ENCODE results near the gene DLG1. TPM values are rescaled to one million over a fixed set of nuclear protein-coding genes. Genes with fewer than 3 reads are reported as not detected.

Gene DLG1
- polyA plus RNA-seq, 3 donors: 77.3 to 84.0 (median 81.9) TPM

DNA sequence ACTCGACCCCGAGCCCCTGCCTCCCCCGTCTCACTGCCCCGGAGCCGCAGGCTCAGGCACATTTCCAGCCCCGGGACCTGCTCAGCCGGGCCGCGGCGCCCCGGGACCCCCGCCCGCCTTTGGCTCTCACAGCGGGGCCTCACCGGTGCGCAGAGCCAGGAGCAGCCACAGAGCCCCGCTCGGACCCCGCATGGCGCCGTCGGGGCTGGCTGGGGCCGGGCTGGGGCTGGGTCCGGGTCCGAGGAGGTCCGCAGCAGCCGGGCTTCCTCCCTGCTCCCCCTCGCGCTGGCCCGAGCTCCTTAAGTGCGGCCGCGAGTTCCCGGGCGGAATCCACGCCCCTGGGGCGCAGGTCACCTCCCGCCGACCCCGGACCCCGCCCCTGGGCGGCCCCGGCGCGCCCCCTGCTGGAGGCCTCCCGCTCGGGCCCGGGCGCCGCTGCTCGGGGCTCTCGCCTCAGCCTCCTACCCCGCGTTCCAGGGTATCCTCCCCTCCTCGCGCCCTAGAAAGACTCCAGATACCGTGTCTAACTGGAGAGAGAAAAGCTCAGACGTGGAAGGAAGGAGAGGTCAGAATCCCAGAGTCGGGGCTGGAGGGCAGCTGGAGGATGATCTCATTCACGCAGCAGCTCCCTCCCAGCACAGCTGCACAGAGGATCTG, 268.8 kb downstream of the DLG1 start, which contains the start of gene MELTF:
Gene MELTF (minus strand): TSS at position 307 of the 657 bp plus-strand sequence. CDS start 115 bp downstream, at position 192.
- no peak for DNase-seq (ENCODE audit: extremely low read depth in 1 of 11, low read depth in 9 of 11, low spot score in 4 of 11)

DNA sequence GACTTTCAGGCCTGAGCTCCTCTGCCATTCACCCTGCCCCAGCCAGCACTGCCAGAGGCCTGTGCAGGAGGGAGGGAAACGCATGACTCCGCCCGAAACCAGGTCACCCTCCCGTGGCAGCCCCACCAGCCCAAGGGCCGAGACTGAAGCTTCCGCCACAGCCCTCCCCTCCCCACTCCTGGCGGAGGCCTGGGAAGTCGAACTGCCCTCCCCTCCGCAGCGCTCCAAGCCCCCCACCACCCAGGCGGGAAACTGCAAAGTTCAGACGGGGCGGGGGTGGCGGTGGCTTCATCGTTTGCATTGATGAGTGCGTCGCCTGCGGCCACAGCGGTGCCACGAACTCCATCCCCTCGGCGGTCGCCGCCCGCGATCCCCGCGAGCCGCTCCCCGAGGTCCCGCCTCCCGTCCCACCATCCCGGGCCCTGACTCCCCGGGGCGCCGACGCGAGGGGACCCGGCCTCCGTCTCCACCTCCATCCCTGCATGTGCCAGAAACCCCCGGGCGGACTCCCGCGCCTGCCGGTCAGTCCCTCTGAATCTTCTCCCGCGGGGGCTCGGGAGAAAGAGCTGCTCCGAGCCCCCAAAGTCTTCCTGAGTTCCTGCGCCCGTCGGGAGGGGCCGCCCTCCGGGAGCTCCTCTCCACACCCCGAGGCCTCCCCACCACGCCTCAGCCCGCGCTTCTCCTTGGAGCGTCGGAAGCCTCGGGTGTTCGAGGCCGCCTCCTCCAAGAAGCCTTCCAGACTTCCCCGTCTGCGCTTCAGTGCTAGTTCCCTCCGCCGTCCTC, 269.5 kb downstream of the DLG1 start:
- DNase-seq (ENCODE audit: extremely low read depth in 1 of 11, low read depth in 9 of 11, low spot score in 4 of 11): no peak

DNA sequence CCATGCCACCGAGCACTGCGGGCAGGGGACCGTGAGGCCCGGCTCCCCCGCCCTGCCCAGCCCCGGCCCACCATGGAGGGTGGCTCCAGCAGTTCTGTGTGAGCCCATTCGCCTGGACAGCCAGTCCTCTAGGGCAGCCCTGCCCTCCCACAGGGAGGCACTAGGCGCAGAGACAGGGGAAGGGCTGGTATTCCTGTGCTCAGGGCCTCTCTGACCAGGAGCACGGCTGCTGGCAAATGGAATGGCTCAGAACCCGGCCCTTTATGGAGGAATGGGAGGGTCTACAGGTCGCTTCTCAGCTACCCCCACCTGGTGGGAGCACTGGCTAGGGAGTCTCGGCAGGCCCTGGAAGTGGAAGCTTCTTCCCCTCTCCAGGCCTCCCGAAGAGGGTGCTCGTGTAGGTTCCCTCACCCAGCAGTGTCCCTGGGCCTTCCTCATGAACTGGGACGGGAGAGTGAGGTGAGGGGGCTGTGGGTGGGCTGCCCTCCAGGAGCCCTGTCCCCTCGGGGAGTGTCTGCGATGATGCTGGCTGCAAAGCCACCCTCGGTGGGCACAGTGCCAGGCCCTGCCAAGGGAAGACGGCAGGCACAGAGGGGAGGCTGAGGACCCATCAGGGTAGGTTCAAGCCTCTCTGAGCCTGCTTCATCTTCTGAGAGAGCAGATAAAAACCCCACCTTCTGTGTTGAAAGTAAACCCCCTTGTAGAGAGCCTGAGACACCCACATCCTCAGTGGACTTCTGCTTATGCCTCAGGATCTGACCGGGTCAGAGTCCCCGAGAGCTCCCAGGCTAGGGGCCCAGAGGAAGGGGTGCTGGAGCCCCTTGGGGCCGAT, 270.3 kb downstream of the DLG1 start:
- DNase-seq (ENCODE audit: extremely low read depth in 1 of 11, low read depth in 9 of 11, low spot score in 4 of 11): no peak

DNA sequence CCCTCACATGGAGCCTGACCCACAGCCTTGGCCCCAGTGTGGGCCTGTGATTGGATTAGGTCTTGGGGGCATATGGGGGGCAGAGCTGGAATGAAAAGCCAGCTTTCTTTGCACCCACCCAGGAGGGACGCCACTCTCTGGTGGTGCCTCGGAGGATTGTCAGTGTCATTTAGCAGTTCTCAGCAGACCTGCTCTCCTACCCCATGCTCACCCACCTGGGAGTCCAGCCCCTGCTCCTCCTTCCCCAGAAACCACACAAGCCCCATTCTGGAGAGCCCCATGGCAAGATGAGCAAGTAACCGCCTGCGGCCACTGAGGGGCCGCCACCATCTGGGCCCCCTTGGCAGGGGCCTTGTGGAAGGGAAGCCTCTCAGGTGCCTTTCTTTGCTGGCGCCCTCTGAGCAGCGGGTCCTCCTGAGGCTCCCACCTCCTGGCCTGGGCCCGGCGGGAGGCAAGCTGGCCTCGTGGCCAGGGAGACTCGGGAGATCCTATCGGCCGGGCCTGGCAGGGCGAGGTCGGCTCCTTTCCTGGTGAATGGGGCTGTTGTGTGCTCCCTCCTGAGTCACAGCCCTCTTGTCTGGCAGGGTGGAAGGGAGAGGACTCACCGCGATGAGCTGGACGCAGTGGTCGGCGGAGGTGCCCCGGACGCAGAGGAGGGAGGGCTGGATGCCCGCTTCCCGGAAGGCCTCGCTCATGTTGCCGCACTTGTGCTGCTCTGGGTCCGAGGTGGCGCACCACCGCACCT, 271.1 kb downstream of the DLG1 start:
- DNase-seq (ENCODE audit: extremely low read depth in 1 of 11, low read depth in 9 of 11, low spot score in 4 of 11): no peak

DNA sequence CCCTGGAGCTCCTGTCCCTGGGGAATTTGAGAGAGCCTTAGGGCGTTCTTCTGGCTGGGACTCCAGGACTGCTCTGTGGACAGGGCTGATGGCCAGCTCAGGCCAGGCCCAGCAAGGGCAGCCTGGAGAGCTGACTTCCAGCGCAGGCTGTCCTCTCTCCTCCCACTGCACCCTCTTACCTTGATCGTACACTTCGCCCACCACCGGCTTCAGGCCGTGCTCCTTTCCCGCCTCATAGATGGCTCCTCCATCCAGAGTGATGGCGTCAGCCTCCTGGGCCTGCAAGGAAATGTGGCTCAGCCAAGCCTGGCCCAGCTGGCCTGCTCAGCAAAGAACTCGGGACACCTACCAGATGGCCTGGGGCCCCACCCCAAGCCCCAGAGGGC, 271.9 kb downstream of the DLG1 start:
- DNase-seq (ENCODE audit: extremely low read depth in 1 of 11, low read depth in 9 of 11, low spot score in 4 of 11): no peak

DNA sequence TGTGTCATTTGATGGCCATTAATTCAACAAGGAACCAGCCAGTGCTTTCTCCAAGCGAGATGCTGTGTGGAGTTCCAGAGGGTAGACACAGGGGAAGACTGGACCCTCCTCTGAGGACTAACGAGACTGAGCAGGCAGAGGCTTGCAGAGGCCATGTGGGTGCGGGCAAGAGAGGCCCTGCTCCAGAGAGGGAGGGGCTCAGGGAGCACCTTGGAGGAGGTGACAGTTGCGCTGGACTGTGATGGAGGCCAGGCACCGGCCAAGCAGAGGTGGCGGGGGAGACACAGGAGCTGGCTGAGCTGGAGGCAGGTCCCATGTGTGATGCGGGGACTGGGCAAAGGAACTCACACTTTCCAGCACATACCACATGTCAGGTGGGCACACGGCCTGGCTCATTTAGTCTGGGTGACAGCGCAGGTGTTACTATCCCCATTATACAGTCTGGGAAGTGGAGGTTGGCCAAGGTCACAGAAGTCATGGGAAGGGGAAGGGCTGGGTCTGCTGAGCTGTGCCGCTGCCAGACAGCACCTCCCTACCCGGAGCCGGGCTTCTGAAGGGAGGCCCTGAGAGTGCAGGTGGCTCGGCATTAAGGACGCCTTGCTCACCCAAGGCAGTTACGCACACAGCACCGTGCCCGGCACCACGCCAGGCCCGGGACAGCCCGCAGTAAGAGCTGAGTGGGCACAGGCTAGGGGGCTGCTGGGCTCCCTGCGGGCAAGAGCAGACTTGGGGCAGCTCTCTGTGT, 272.5 kb downstream of the DLG1 start:
- no peak for DNase-seq (ENCODE audit: extremely low read depth in 1 of 11, low read depth in 9 of 11, low spot score in 4 of 11)

DNA sequence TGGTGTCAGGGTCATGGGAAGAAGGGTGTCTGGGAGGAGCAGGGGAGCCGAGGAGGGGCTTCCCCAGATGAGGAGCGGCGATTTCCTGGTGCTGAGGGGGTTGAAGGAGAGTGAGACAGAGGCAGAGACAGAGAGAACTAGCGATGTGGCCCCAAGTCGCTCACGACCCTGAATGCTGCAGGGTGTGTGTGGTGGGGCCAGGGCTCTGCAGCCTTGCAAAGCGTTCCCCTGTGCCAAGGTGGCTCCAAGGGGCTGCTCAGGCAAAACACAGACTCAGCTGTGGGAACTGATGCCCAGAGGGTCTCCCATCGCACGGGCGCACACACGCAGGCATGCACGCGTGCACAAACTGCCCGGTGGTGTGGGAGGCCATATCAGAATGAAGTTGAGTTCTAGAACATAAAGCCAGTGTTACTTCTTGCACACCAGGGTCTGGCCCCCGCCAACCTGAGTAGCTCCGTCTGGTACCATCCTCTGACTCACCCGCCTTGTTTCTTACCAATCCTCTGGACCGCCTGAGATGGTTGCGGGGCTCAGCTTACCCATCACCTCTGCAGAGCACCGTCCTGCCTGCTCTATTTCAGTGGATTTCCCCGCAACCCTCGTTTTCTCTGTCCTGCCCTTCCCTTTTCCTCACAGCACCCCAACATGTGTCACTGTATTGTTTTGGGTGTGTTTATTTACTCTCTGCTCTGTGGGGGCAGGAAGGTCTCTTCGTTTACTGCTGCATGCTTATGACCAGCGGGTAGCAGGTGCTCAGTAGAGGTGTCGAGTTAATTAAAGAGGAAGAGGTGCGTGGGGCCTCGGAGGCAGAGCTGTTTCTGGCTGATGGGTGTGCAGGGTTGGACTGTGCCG, 273.3 kb downstream of the DLG1 start:
- DNase-seq (ENCODE audit: extremely low read depth in 1 of 11, low read depth in 9 of 11, low spot score in 4 of 11): no peak

DNA sequence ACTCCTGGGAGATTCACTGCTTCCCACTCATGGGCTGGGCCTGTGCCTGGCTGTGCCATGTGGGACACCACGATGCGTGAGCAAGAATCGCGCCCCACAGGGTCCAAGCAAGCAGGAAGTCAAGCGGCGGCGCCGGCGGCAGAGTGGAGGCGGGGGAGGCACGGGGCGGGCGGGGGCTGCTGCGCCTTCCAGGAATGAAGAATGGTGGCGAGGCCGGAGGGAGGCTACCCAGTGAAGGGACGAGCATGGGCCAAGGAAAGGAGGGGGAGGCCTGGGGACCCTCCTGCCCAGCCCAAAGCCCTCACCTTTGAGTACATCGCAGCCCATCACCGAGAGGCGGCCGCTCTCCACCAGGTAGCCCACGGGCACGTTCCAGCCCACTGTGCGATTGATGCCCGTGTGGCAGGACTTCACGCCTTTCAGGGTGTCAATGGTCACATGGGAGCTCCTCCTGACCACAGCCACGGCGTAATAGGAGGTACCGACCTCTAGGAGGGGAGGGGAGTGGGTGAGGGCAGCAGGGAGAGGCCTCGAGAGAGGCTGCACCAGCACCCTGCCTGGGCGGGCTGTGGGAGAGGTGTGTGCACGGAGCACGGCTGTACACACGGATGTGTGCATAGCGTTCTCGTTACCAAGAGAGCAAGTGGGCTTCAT, 274.3 kb downstream of the DLG1 start:
- no peak for DNase-seq (ENCODE audit: extremely low read depth in 1 of 11, low read depth in 9 of 11, low spot score in 4 of 11)

DNA sequence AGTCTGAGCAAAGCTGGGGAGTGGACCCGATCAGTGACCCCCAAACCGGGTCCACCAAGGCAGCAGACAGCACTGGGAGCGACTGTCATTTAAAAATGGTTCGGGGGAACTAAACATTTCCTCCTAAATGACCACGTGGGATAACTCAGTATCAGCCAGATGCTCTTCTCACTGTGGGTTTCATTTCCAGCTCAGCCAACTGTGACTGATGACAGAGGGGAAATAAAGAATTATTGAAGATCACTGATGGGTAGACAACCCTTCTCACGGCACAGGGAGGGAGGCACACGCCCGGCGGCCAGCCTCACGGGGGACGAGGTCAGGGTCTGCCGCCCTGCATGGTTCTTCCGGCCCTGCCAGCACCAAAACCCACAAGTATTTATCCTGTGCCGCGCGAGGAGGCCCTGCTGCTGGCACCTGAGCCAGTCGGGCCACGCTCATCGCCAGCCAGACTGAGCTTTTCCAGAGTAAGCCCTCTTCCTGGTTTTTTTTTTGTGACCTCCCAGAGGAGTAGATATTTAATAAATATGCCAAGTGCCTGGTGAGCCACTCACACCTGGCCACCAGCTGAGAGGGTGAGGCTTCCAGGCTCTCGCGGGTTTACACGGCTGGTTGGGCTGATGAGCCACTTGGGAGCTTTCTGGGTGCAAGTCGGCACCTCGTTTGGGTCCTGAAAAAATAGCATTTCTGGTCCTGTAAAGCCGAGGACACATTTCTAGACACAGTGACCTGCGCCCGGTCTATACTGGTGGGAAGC, 275.0 kb downstream of the DLG1 start:
- no peak for DNase-seq (ENCODE audit: extremely low read depth in 1 of 11, low read depth in 9 of 11, low spot score in 4 of 11)

DNA sequence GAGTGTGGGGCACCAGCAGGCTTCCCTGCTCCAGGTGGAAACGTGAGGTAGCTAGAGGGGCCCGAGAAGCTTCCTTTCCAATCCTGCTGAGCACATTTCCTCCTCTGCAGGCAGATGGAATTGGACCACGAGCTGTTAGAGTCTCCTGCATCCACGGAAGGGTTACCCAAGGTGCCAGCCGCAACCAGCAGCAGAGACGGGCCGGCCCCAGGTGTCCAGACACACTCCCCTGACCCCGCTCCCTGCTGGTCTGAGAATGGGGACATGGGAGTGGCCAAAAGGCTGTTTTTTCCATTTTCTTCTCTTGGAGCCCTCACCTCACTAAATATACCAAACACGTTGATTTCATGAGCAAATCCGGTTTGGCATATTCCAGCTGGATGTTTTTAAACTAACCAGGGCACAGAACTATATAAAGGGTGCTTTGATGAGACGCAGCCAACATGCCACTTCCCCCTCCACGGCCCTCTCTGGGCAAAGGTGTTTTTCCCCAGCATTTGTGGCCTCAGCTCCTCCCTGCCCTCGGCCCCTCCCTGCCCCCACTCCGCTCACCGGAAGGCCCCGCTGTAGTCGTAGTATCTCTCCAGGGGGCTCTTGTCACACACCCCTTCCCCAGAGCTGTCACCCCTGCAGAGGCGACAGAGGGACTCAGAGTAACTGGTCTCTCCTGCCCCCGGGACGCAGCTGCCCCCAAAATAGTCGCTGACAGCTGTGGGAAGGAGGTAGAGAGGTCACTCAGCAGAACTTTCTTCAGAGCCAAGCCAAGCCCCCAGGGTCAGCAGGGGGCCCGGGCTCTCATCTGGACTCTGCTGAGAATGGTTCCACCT, 275.8 kb downstream of the DLG1 start:
- DNase-seq (ENCODE audit: extremely low read depth in 1 of 11, low read depth in 9 of 11, low spot score in 4 of 11): no peak

DNA sequence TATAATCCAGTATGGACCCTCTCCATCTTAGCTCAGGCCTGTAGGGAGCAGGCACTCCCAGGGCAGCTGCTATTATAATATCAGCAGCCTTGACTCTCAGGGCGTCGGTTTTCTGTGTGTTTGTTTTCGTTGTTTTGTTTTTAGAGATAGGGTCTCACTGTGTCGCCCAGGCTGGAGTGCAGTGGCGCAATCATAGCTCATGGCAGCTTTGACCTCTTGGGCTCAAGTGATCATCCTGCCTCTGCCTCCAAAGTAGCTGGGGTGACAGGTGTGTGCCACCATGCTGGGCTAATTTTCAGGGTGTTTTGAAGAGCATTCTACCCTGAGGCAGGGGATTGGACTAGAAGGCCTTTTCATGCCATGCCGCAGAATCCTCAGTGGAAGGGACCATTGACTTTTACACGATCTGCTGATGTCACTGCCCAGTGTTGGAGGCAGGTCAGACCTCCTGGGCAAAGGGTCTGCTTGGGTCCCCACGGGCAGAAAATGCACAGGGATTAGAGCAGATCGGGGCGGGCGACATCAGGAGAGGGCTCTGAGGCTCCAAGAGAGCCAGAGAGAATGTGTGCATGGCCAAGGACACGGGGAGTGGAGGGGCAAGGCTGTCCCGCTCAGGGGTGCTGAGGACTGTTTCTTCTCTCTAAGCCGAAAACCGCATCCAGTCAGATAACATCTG, 276.5 kb downstream of the DLG1 start:
- DNase-seq (ENCODE audit: extremely low read depth in 1 of 11, low read depth in 9 of 11, low spot score in 4 of 11): no peak

DNA sequence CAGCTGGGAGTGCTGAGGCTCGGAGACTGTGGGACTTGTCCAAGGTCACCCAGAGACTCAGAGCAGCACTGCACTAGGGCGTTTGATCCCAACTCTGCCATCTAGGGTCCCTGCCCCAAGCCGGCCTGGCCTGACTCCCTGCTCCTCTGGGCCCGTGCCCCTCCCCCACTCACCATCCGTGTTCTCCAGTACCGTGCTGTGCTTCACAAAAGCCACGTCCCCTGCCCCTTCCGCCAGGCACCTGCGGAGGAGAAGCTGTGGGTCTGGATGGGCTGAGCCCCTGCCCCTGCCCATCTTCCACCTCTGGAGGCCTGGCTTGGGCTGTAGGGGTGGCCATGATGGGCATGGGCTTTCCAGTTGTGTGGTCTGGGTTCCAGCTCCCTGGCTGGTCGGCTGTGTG, 277.2 kb downstream of the DLG1 start:
- DNase-seq (ENCODE audit: extremely low read depth in 1 of 11, low read depth in 9 of 11, low spot score in 4 of 11): no peak

DNA sequence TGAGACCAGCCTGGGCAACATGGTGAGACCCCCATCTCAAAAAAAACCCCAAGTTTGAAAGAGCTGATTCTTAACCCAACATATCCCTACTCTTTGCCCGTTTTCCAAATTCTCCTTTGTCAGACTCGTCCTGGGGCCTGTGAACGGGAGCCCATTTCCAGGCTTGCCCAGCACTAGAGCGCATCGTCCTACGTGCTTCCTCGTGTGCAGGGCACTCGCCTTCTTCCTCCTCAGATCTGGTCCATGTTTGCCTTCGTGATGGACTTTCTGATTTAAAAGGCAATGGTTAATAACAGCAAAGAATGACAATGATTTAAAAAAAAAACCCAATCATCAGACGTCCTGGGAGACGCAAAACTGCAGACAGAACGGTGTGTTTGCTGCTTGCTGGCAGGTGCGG, 278.9 kb downstream of the DLG1 start:
- no peak for DNase-seq (ENCODE audit: extremely low read depth in 1 of 11, low read depth in 9 of 11, low spot score in 4 of 11)

DNA sequence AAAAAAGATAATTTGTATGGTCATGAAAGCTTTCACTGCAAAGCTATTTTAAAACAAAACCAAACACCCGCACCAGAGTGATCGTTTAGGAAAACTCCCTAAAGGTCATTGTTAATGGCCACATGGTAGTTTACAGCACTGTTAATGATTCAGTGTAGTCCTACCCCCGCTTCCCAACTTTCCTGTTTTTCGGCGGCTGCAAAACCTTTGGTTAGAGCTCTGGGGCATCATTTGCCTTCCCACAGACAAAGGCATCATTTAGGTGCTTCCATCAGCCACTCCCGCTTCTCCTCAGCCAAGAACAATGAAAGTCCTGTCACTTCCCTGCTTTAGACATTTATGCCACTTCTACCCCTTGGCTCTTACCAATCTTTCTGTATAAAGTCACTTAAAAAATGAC, 279.4 kb downstream of the DLG1 start:
- DNase-seq (ENCODE audit: extremely low read depth in 1 of 11, low read depth in 9 of 11, low spot score in 4 of 11): no peak

DNA sequence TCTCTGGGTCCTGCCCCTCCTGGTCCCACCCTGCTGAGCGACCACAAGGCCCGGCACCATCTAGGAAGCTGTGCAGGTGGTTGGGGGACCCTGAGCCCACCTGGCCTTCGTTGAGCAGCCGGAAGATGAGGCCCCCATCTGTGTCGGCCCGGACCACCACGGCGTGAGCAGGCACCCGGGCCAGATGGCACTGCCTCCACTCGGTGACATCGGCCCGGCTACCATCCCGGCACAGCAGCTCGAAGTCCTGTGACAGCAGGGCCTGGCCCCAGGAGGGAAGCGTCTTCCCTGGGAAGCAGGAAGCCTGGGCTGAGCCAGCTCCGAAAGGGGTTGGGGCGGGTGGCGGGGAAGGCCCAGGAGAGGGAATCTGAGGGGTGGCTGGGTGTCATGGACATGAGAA, 281.4 kb downstream of the DLG1 start:
- no peak for DNase-seq (ENCODE audit: extremely low read depth in 1 of 11, low read depth in 9 of 11, low spot score in 4 of 11)

Data from renal cortex interstitium (tissue), 11 donors.